ENCODE results near the gene NISCH. TPM values are rescaled to one million over a fixed set of nuclear protein-coding genes. Genes with fewer than 3 reads are reported as not detected.

The NISCH gene
- total RNA-seq, 6 experiments from 2014 or later: 19.7 to 51.9 (median 30.6) TPM

DNA sequence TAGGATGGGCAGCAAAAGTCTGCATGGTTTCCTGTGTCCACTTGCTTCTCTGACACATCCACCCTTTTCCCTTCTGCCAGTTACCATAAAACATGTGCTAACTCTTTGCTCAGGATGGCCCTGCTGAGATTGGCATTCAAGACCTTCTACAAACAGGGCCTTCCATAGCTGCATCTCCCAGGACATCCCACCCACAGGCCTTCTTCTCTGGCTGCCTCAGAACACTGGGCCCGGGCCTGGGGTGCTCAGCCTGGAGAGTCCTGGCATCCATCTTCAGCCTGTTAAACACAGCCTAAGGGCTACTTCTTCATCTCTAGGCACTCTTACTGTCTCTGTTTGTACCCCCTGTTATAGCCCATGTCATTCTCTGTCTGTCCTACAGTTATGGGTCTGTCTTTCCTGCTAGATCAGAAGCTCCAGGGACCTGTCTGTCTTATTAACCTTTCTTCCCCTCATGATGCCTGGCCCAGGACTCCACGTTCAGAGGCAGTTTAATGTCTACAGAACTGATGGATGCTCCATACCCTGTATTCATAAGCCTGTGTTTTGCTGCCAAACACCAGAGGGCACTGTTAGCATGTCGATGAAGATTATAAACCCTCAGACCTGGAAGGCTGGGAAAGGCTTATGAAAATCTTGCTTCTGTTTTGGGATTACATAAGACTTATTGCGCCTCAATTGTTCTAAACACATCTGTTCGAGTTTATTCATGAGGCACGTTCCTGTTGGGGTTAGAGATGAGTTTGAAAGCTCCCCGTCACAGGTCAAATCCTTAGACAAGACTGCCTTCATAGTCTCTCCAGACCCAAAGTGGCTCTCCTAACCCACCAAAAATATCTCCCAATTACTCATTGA, 27.0 kb upstream of the NISCH start:
- H3K27ac ChIP-seq: no peak overlapping the region
- H3K4me3 ChIP-seq: no peak overlapping the region
- H3K4me1 ChIP-seq: no peaks in the 10 kb centered on the region
- DNase-seq (peak in 1 of 3 donors; percentile 66), ATAC-seq (peak; percentile 91 to 94 (median 93))
- WGBS (ENCODE audit: insufficient coverage, low coverage, low lambda C conversion rate, missing lambda C conversion rate): 10% methylated on average over 3 of the region's 7 CpGs
- no peaks in the 10 kb centered on the region for H3K36me3 ChIP-seq
- intact Hi-C loops (cut with DNase I): no loop called here
- H3K27me3 ChIP-seq: no peaks in the 10 kb centered on the region
- TF ChIP-seq, protein P1, sequence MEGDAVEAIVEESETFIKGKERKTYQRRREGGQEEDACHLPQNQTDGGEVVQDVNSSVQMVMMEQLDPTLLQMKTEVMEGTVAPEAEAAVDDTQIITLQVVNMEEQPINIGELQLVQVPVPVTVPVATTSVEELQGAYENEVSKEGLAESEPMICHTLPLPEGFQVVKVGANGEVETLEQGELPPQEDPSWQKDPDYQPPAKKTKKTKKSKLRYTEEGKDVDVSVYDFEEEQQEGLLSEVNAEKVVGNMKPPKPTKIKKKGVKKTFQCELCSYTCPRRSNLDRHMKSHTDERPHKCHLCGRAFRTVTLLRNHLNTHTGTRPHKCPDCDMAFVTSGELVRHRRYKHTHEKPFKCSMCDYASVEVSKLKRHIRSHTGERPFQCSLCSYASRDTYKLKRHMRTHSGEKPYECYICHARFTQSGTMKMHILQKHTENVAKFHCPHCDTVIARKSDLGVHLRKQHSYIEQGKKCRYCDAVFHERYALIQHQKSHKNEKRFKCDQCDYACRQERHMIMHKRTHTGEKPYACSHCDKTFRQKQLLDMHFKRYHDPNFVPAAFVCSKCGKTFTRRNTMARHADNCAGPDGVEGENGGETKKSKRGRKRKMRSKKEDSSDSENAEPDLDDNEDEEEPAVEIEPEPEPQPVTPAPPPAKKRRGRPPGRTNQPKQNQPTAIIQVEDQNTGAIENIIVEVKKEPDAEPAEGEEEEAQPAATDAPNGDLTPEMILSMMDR (IDR thresholded peaks at IDR 0.05): peak; percentile 73 to 82 (median 76)
- TF ChIP-seq POLR2A (IDR thresholded peaks at IDR 0.05): no peak
- no peaks in the 10 kb centered on the region for H3K9me3 ChIP-seq

- no peak for ATAC-seq
- TF ChIP-seq POLR2A (IDR thresholded peaks at IDR 0.05): no peak
- TF ChIP-seq, protein P1 (IDR thresholded peaks at IDR 0.05): no peak
- Histone ChIP-seq H3K4me1 (no peaks in the 10 kb centered on the region), H3K4me3 (no peak overlapping the region), H3K36me3 (no peaks in the 10 kb centered on the region), H3K9me3 (no peaks in the 10 kb centered on the region), H3K27me3 (no peaks in the 10 kb centered on the region), H3K27ac (no peak overlapping the region)
- intact Hi-C loops (cut with DNase I): no loop called here
- WGBS (ENCODE audit: insufficient coverage, low coverage, low lambda C conversion rate, missing lambda C conversion rate): 27% methylated on average over 3 of the region's 3 CpGs
- no peak for DNase-seq
These were observed 26.4 kb upstream of the NISCH start for GRCh38 chr3:52429031-52429430.

DNA sequence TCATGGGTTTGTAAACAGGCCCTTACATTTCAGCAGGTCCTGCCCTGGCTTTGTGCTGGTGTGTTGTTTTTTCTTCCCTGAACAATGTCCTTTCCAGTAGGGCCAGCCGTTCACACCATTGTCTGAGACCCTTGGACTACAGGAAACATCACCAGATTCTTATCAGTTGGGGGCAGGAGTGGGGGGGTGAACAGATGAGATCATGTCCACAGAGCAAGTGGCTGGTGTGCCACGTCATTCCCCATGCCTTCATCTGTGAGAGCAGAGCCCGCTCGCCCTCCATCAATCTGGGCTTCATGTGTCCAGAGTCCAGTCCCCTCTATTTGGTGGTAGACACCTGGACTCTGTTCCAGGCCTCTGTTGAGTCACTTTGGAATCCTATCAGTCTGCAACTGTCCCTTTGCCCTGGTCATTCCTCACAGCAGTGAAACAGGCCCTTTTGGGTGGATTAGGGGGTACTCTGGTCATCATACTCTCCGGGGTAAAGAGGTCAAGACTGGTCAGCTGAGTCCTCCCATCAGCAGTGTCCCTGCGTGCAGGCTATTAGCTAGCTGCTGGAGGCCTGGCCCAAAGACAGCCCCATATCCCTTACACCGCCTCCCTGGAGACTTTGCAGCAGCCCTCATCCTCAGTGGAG, 25.5 kb upstream of the NISCH start:
- intact Hi-C loops (cut with DNase I): no loop called here
- Histone ChIP-seq H3K4me1 (no peaks in the 10 kb centered on the region), H3K36me3 (no peaks in the 10 kb centered on the region), H3K27me3 (no peaks in the 10 kb centered on the region), H3K9me3 (no peaks in the 10 kb centered on the region), H3K27ac (no peak overlapping the region), H3K4me3 (no peak overlapping the region)
- TF ChIP-seq, protein P1 (IDR thresholded peaks at IDR 0.05): no peak
- TF ChIP-seq POLR2A (IDR thresholded peaks at IDR 0.05): no peak
- DNase-seq (no peak), ATAC-seq (no peak)
- WGBS (ENCODE audit: insufficient coverage, low coverage, low lambda C conversion rate, missing lambda C conversion rate): 88% methylated on average over 3 of the region's 7 CpGs

GRCh38 chr3:52430416-52430810, 25.0 kb upstream of the NISCH start:
- 75% methylated on average over 5 of the region's 9 CpGs for WGBS (ENCODE audit: insufficient coverage, low coverage, low lambda C conversion rate, missing lambda C conversion rate)
- DNase-seq (no peak), ATAC-seq (no peak)
- TF ChIP-seq, protein P1 (IDR thresholded peaks at IDR 0.05): no peak
- no peak for TF ChIP-seq POLR2A (IDR thresholded peaks at IDR 0.05)
- Histone ChIP-seq H3K36me3 (no peaks in the 10 kb centered on the region), H3K27me3 (no peaks in the 10 kb centered on the region), H3K27ac (no peak overlapping the region), H3K9me3 (no peaks in the 10 kb centered on the region), H3K4me3 (no peak overlapping the region), H3K4me1 (no peaks in the 10 kb centered on the region)
- intact Hi-C loops (cut with DNase I): no loop called here

Measured in right lobe of liver (tissue), 6 donors.